Peyer's patch (tissue), 4 donors: Measurements from ENCODE around the gene LRP6. TPM values are rescaled to one million over a fixed set of nuclear protein-coding genes. Genes with fewer than 3 reads are reported as not detected.

Experiments used
- DNase-seq, 3 donors: peaks; one replicate each; pipeline ENCODE4 v3.0.0-alpha.2; 2017 to 2019
- H3K27ac ChIP-seq, 4 donors: fragments of 200-600 bp; sonication (generic); one replicate each; pipeline ENCODE4 v1.5.1; 2016 to 2019
- H3K27me3 ChIP-seq, 2 donors: fragments of 200-600 bp; sonication (generic); one replicate each; pipeline ENCODE4 v1.5.1; 2019
- H3K36me3 ChIP-seq, 3 donors: fragments of 200-600 bp; sonication (generic); one replicate each; pipeline ENCODE4 v1.5.1; 2016 to 2019
- H3K4me1 ChIP-seq, 4 donors: fragments of 200-600 bp; sonication (generic); one replicate each; pipeline ENCODE4 v1.5.1; 2016 to 2019
- H3K4me3 ChIP-seq, 4 donors: fragments of 200-600 bp; sonication (generic); 1 replicate in 3 of 4; 2 replicates in 1 of 4; pipeline ENCODE4 v1.5.1; 2016 to 2019; ENCODE audit warnings: mild to moderate bottlenecking in 1 of 4
- H3K9me3 ChIP-seq, 4 donors: fragments of 200-600 bp; sonication (generic); one replicate each; pipeline ENCODE4 v1.5.1; 2016 to 2019; ENCODE audit warnings: mild to moderate bottlenecking in 1 of 4
- CTCF ChIP-seq, 6 experiments: fragments of 450-650 bp in 4 of 6; fragments of 200-600 bp in 2 of 6; sonication (generic) in 1 of 6; IDR thresholded peaks; one replicate each; pipeline ENCODE4 v1.5.1; 2017 to 2019; ENCODE audit warnings: antibody characterized with exemption in 6 of 6, mild to moderate bottlenecking in 3 of 6, moderate library complexity in 1 of 6
- POLR2A ChIP-seq, 2 donors: fragments of 450-650 bp; IDR thresholded peaks; one replicate each; pipeline ENCODE4 v1.5.1; 2017; ENCODE audit warnings: antibody characterized with exemption in 2 of 2, mild to moderate bottlenecking in 2 of 2, moderate library complexity in 2 of 2
- total RNA-seq, 4 donors: library from RNA; depleted of rRNA; stranded (reverse); fragments of >200 nt; gene quantifications; one replicate each; pipeline ENCODE4 v1.1.0, GENCODE V29; 2016

Gene LRP6
- total RNA-seq, 4 donors from 2014 or later: 27.3 to 78.4 (median 56.2) TPM

GRCh38 chr12:12214201-12214600 is 52.6 kb downstream of the LRP6 start:
- Histone ChIP-seq H3K27ac (no peak overlapping the region), H3K36me3 (no peaks in the 10 kb centered on the region), H3K27me3 (no peaks in the 10 kb centered on the region), H3K9me3 (no peaks in the 10 kb centered on the region), H3K4me3 (no peak overlapping the region), H3K4me1 (no peaks in the 10 kb centered on the region)
- TF ChIP-seq CTCF (IDR thresholded peaks at IDR 0.05): no peak
- no peak for TF ChIP-seq POLR2A (IDR thresholded peaks at IDR 0.05)
- no peak for DNase-seq

- Histone ChIP-seq H3K36me3 (no peaks in the 10 kb centered on the region), H3K4me1 (no peaks in the 10 kb centered on the region), H3K27ac (no peak overlapping the region), H3K27me3 (no peaks in the 10 kb centered on the region), H3K9me3 (no peaks in the 10 kb centered on the region), H3K4me3 (no peak overlapping the region)
- DNase-seq: peak in 1 of 3 donors; percentile 78
- no peak for TF ChIP-seq POLR2A (IDR thresholded peaks at IDR 0.05)
- TF ChIP-seq CTCF (IDR thresholded peaks at IDR 0.05): no peak
Observed at GRCh38 chr12:12212769-12213168, 54.1 kb downstream of the LRP6 start.

DNA sequence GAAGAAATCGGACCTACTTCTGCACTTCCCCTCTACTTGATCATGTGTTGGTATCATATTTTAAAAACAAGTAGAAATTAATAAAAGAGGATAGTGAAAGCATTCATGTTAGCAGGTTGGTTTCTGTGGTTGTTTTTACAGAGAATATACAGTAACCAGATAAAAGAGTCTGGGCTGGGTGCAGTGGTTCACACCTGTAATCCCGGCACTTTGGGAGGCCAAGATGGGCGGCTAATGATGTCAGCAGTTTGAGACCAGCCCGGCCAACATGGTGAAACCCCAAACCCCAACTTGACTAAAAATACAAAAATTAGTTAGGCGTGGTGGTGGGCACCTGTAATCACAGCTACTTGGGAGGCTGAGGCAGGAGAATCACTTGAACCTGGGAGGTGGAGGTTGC is 55.9 kb downstream of the LRP6 start:
- Histone ChIP-seq H3K27ac (no peak overlapping the region), H3K36me3 (no peaks in the 10 kb centered on the region), H3K4me3 (no peak overlapping the region), H3K27me3 (no peaks in the 10 kb centered on the region), H3K9me3 (no peaks in the 10 kb centered on the region), H3K4me1 (no peaks in the 10 kb centered on the region)
- no peak for TF ChIP-seq CTCF (IDR thresholded peaks at IDR 0.05)
- no peak for TF ChIP-seq POLR2A (IDR thresholded peaks at IDR 0.05)
- no peak for DNase-seq

DNA sequence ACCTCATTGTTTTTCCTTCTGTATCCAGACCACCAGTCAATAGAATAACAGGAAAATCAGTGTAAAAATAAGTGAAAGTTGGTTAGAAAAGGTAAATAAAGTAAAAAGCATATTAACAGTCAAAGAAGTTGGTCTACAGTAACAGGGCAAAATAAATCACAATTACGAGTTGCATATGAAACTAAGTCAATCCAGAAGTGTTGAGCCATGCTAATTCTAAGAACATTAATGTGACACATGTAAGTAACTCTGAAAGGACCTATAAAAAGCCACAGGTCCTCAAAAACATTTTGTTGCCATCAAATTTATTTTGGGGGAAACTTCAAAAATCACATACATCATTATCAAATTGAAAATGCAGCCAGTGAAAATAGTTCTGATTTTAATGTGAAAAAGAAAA is 56.4 kb downstream of the LRP6 start:
- Histone ChIP-seq H3K9me3 (no peaks in the 10 kb centered on the region), H3K4me3 (no peak overlapping the region), H3K4me1 (no peaks in the 10 kb centered on the region), H3K27me3 (no peaks in the 10 kb centered on the region), H3K27ac (no peak overlapping the region), H3K36me3 (no peaks in the 10 kb centered on the region)
- no peak for DNase-seq
- TF ChIP-seq POLR2A (IDR thresholded peaks at IDR 0.05) (no peak), CTCF (IDR thresholded peaks at IDR 0.05) (no peak)

DNA sequence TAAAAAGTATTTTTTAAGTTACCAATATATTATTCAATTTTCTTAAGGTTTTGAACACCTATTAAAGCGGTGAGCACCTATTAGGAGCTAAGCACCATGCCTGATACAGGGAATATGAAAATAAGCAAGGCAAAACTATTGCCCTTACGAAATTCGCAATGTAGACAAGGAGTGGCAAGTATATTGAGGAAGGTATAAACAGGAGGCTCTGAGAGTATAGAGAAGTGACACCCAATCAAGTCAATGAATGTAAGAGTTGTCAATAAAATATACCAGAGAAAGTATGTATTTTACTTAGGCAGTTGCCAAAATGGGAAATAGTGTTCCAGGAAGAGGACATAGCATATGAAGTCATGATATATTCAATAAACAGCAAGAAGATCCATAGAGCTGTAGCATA is 57.2 kb downstream of the LRP6 start:
- no peaks in the 10 kb centered on the region for H3K27me3 ChIP-seq
- H3K27ac ChIP-seq: no peak overlapping the region
- no peaks in the 10 kb centered on the region for H3K36me3 ChIP-seq
- no peaks in the 10 kb centered on the region for H3K9me3 ChIP-seq
- no peak for DNase-seq
- TF ChIP-seq POLR2A (IDR thresholded peaks at IDR 0.05): no peak
- TF ChIP-seq CTCF (IDR thresholded peaks at IDR 0.05): no peak
- H3K4me3 ChIP-seq: no peak overlapping the region
- no peaks in the 10 kb centered on the region for H3K4me1 ChIP-seq

GRCh38 chr12:12209043-12209442 is 57.8 kb downstream of the LRP6 start:
- Histone ChIP-seq H3K27ac (no peak overlapping the region), H3K4me1 (no peaks in the 10 kb centered on the region), H3K9me3 (no peaks in the 10 kb centered on the region), H3K4me3 (no peak overlapping the region), H3K27me3 (no peaks in the 10 kb centered on the region), H3K36me3 (no peaks in the 10 kb centered on the region)
- TF ChIP-seq CTCF (IDR thresholded peaks at IDR 0.05) (no peak), POLR2A (IDR thresholded peaks at IDR 0.05) (no peak)
- no peak for DNase-seq
